GM12878 (cell line): ENCODE data around the gene DPY30. TPM values are rescaled to one million over a fixed set of nuclear protein-coding genes. Genes with fewer than 3 reads are reported as not detected.
"Not testable (repeated sequence)": the region's sequence is repeated elsewhere in the genome, so short reads cannot be mapped to it uniquely, and the experiment has no call there.

Source experiments
- ATAC-seq: fragments of 200-7000 bp; cut with Tn5 transposase; 3 replicates; pipeline ENCODE4 v1.9.1; 2020; ENCODE audit warnings: mild to moderate bottlenecking, moderate library complexity
- BruUV-seq: library from RNA; stranded (reverse); fragments of 400-500 nt; replicated peaks from 2 replicates; lab custom pipeline; 2021; lab: Mats Ljungman, UMichigan
- CTCF ChIA-PET: fragments of 300-600 bp; sonication (Branson Sonifier 250); formaldehyde crosslinking; extraction: SDS; loops from one replicate; lab custom pipeline; 2021; ENCODE audit warnings: inconsistent platforms; lab: Yijun Ruan, JAX
- POLR2A ChIA-PET: fragments of 350-600 bp; formaldehyde crosslinking; extraction: SDS; loops from one replicate; lab custom pipeline; 2021; ENCODE audit warnings: inconsistent platforms; lab: Charles Lee
- RAD21 ChIA-PET: fragments of 300-600 bp; sonication (Branson Sonifier 250); formaldehyde crosslinking; loops from one replicate; lab custom pipeline; 2023; ENCODE audit warnings: antibody characterized with exemption; ENCODE audit not compliant: unreplicated experiment; lab: Charles Lee
- SMC1A ChIA-PET: fragments of 300-600 bp; sonication (Branson Sonifier 250); formaldehyde crosslinking; loops from one replicate; lab custom pipeline; 2023; ENCODE audit not compliant: unreplicated experiment, uncharacterized antibody; lab: Charles Lee
- DNase-seq: peaks from one replicate; pipeline ENCODE4 v3.0.0-alpha.2; 2011; ENCODE audit warnings: low read depth, low spot score
- FAIRE-seq: peaks from 3 replicates; lab custom pipeline; 2011; peaks lifted over from hg19 to GRCh38; lab: Jason Lieb, UNC
- H2AFZ ChIP-seq: 2 replicates; pipeline ENCODE4 v1.6.0; 2011; ENCODE audit warnings: low read depth, low read length, control low read depth; ENCODE audit not compliant: control insufficient read depth
- H3K27ac ChIP-seq: 2 replicates; pipeline ENCODE4 v1.5.1; 2011; ENCODE audit warnings: control low read depth; ENCODE audit not compliant: control insufficient read depth, insufficient read depth
- H3K27me3 ChIP-seq, 2 experiments: replicated peaks in 1 of 2; 2 replicates each; pipeline versions ENCODE4 v1.6.0 to v1.6.1; 2011; ENCODE audit warnings: low read length in 1 of 2; ENCODE audit not compliant: control insufficient read depth in 2 of 2, insufficient read depth in 2 of 2
- H3K36me3 ChIP-seq, 2 experiments: 2 replicates each; pipeline ENCODE4 v1.5.1; 2011; ENCODE audit warnings: low read length in 1 of 2; ENCODE audit not compliant: control insufficient read depth in 2 of 2, insufficient read depth in 2 of 2
- H3K4me1 ChIP-seq: 2 replicates; pipeline ENCODE4 v1.6.1; 2011; ENCODE audit warnings: mild to moderate bottlenecking, low read length, moderate library complexity, mixed read lengths; ENCODE audit not compliant: control insufficient read depth, insufficient read depth
- H3K4me2 ChIP-seq: 2 replicates; pipeline ENCODE4 v1.6.0; 2011; ENCODE audit warnings: control low read depth; ENCODE audit not compliant: control insufficient read depth, insufficient read depth
- H3K4me3 ChIP-seq: fragments of 200-600 bp; sonication (generic); 2 replicates; pipeline ENCODE4 v1.5.1; 2016
- H3K79me2 ChIP-seq: 2 replicates; pipeline ENCODE4 v1.6.0; 2011; ENCODE audit warnings: low read length; ENCODE audit not compliant: control insufficient read depth, insufficient read depth
- H3K9ac ChIP-seq: 2 replicates; pipeline ENCODE4 v1.8.0; 2011; ENCODE audit warnings: low read length, control low read depth, mixed read lengths; ENCODE audit not compliant: control insufficient read depth, insufficient read depth
- H3K9me3 ChIP-seq: replicated peaks from 3 replicates; pipeline ENCODE4 v1.5.1; 2011; ENCODE audit warnings: mild to moderate bottlenecking, low read length; ENCODE audit not compliant: control insufficient read depth, insufficient read depth
- H4K20me1 ChIP-seq: 2 replicates; pipeline ENCODE4 v1.6.0; 2011; ENCODE audit not compliant: control insufficient read depth, insufficient read depth
- CREB1 ChIP-seq: IDR thresholded peaks from 2 replicates; pipeline ENCODE4 v1.6.1; 2012; ENCODE audit warnings: low read depth, mild to moderate bottlenecking, inconsistent platforms
- IRF4 ChIP-seq: IDR thresholded peaks from 2 replicates; pipeline ENCODE4 v1.6.1; 2011; ENCODE audit warnings: low read depth, low read length
- NBN ChIP-seq: fragments of 450-650 bp; IDR thresholded peaks from 2 replicates; pipeline ENCODE4 v1.6.1; 2016
- NFXL1 ChIP-seq: fragments of 450-650 bp; IDR thresholded peaks from 2 replicates; pipeline ENCODE4 v1.6.1; 2017; ENCODE audit warnings: antibody characterized with exemption, mild to moderate bottlenecking, borderline replicate concordance
- NR2F1 ChIP-seq: fragments of 450-650 bp; conservative IDR thresholded peaks from 2 replicates; pipeline ENCODE4 v1.6.1; 2017; ENCODE audit warnings: mild to moderate bottlenecking
- SMARCA5 ChIP-seq: fragments of 450-650 bp; IDR thresholded peaks from 2 replicates; pipeline ENCODE4 v1.6.1; 2017; ENCODE audit warnings: mild to moderate bottlenecking
- TAF1 ChIP-seq: IDR thresholded peaks from 2 replicates; pipeline ENCODE4 v1.6.1; 2011; ENCODE audit warnings: mild to moderate bottlenecking, low read depth, low read length, borderline replicate concordance
- USF1 ChIP-seq: IDR thresholded peaks from 2 replicates; pipeline ENCODE4 v1.6.1; 2011; ENCODE audit warnings: borderline replicate concordance, low read depth, mild to moderate bottlenecking, moderate library complexity, mixed read lengths, low read length; ENCODE audit not compliant: insufficient read depth; ENCODE audit errors: extremely low read length
- ZBTB4 ChIP-seq: fragments of 450-650 bp; formaldehyde crosslinking; IDR thresholded peaks from 2 replicates; pipeline ENCODE4 v1.4.0; 2022; ENCODE audit warnings: mild to moderate bottlenecking, moderate library complexity
- WGBS: methylation state at CpG from one replicate; pipeline ENCODE4 v1.1.6; 2016; ENCODE audit warnings: low lambda C conversion rate; ENCODE audit not compliant: insufficient replicate concordance, insufficient coverage; ENCODE audit errors: missing lambda C conversion rate; 5-methylcytosine and 5-hydroxymethylcytosine counted together
- in situ Hi-C: fragments of 300-500 bp; cut with MboI; formaldehyde crosslinking; loops from 9 replicates; pipeline ENCODE4 v1.14.3; 2018; ENCODE audit warnings: mixed read lengths
- intact Hi-C: fragments of 100-400 bp; cut with micrococcal nuclease; formaldehyde crosslinking; loops from one replicate; pipeline ENCODE4 v1.14.2; 2022; ENCODE audit not compliant: unreplicated experiment
- polyA plus RNA-seq, 11 experiments: library from polyadenylated mRNA; depleted of rRNA in 4 of 11; unstranded in 6 of 11; stranded (reverse) in 5 of 11; fragments of >200 nt; fragmentation: Nextera tagmentation in 4 of 11; fragmentation: Illumina TruSeq in 1 of 11; extraction: Ambion mirVana in 4 of 11; extraction: Trizol in 1 of 11; gene quantifications; 1 replicate in 1 of 11; 2 replicates in 10 of 11; pipeline versions ENCODE4 v1.2.1 to v1.2.3, GENCODE V29; 2011 to 2016; ENCODE audit warnings: inconsistent platforms in 2 of 11, missing spikeins in 2 of 11, low read depth in 1 of 11
- total RNA-seq, 4 experiments: library from RNA; depleted of rRNA in 3 of 4; stranded (reverse); fragments of >200 nt in 3 of 4; fragmentation: Illumina TruSeq in 1 of 4; extraction: Trizol in 1 of 4; gene quantifications; 2 replicates each; pipeline versions ENCODE4 v1.2.1 to v1.2.3, GENCODE V29; 2013 to 2021
- TF ChIP-seq, protein P1 (sequence below): fragments of 450-650 bp; formaldehyde crosslinking; IDR thresholded peaks from 2 replicates; pipeline ENCODE4 v1.4.0; 2020; ENCODE audit warnings: mild to moderate bottlenecking, moderate library complexity

The DPY30 gene
- total and polyA plus RNA-seq, 10 of the 15 experiments (the other 5 are each of a cell fraction or from before 2014, with no cell fraction given) = 45.8 to 307 (median 89.2) TPM

DNA sequence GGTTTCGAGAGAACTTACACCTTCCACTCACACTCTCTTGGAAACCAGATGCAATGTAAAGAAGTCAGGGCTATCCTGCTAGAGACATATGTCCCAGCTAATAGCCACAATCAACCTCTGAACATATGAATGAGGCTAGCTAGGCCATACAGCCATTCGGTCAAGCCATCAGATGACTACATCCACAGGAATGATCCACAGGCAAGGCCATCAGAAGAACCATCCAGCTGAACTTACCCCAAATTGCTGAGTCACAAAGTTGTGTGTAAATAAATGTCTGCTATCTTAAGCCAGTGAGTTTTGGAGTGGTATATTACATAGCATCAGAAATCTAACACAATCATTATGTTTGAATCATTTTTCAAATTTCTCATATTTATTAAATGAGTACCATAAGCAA, 18.5 kb upstream of the DPY30 start (continued):
- TF ChIP-seq ZBTB4 (CRISPR knock-in tag) (no peak), NBN (no peak), NFXL1 (no peak), SMARCA5 (no peak), NR2F1 (no peak), CREB1 (no peak), TAF1 (no peak), USF1 (no peak), IRF4 (no peak)
- TF ChIP-seq, protein P1, sequence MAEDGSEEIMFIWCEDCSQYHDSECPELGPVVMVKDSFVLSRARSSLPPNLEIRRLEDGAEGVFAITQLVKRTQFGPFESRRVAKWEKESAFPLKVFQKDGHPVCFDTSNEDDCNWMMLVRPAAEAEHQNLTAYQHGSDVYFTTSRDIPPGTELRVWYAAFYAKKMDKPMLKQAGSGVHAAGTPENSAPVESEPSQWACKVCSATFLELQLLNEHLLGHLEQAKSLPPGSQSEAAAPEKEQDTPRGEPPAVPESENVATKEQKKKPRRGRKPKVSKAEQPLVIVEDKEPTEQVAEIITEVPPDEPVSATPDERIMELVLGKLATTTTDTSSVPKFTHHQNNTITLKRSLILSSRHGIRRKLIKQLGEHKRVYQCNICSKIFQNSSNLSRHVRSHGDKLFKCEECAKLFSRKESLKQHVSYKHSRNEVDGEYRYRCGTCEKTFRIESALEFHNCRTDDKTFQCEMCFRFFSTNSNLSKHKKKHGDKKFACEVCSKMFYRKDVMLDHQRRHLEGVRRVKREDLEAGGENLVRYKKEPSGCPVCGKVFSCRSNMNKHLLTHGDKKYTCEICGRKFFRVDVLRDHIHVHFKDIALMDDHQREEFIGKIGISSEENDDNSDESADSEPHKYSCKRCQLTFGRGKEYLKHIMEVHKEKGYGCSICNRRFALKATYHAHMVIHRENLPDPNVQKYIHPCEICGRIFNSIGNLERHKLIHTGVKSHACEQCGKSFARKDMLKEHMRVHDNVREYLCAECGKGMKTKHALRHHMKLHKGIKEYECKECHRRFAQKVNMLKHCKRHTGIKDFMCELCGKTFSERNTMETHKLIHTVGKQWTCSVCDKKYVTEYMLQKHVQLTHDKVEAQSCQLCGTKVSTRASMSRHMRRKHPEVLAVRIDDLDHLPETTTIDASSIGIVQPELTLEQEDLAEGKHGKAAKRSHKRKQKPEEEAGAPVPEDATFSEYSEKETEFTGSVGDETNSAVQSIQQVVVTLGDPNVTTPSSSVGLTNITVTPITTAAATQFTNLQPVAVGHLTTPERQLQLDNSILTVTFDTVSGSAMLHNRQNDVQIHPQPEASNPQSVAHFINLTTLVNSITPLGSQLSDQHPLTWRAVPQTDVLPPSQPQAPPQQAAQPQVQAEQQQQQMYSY (CRISPR knock-in tag) = no peak

GRCh38 chr2:32054583-32054982, 15.0 kb upstream of the DPY30 start:
- H3K79me2 ChIP-seq, H4K20me1 ChIP-seq, H2AFZ ChIP-seq, H3K9ac ChIP-seq, FAIRE-seq, H3K27me3 ChIP-seq, H3K9me3 ChIP-seq, H3K36me3 ChIP-seq, intact Hi-C loops, H3K4me3 ChIP-seq, CTCF ChIA-PET, H3K4me2 ChIP-seq, in situ Hi-C loops, DNase-seq, BruUV-seq, ATAC-seq, H3K4me1 ChIP-seq, RAD21 ChIA-PET, H3K27ac ChIP-seq: not testable (repeated sequence)
- ChIA-PET SMC1A (interaction anchor here (0.6 to 1.1 kb wide), 3 partner anchors 9 to 63 kb away, joined by 3 to 5 read pairs (median 3); partner anchors contain the start of genes DPY30 and SPAST), POLR2A (interaction anchor here (1.0 kb wide), 1 partner anchor 8 kb away, joined by 4 read pairs; no protein-coding TSS in a partner anchor)
- WGBS = 83% methylated on average over 3 of the region's 3 CpGs
